B cell (primary cell): ENCODE measurements around the gene NFIC. TPM values are rescaled to one million over a fixed set of nuclear protein-coding genes. Genes with fewer than 3 reads are reported as not detected.

Experiments used
- ATAC-seq: fragments of 200-7000 bp; cut with Tn5 transposase; one replicate; pipeline ENCODE4 v1.10.0; 2021; ENCODE audit warnings: low read depth, mild to moderate bottlenecking, moderate number of reproducible peaks, moderate library complexity
- CTCF ChIA-PET: fragments of 350-600 bp; sonication (Branson Sonifier 250); formaldehyde crosslinking; loops from one replicate; lab custom pipeline; 2021; ENCODE audit warnings: antibody characterized with exemption, inconsistent platforms; lab: Charles Lee
- POLR2A ChIA-PET: fragments of 350-600 bp; sonication (Branson Sonifier 250); formaldehyde crosslinking; loops from one replicate; lab custom pipeline; 2021; ENCODE audit warnings: antibody characterized with exemption; lab: Charles Lee
- DNase-seq: peaks from one replicate; pipeline ENCODE4 v3.0.0; 2013
- H2AFZ ChIP-seq: 2 replicates; pipeline ENCODE4 v1.6.1; 2012; ENCODE audit warnings: mild to moderate bottlenecking, low read depth, low read length; ENCODE audit not compliant: insufficient read depth, poor library complexity, severe bottlenecking
- H3K27ac ChIP-seq, 2 donors: 1 replicate in 1 of 2; 2 replicates in 1 of 2; pipeline ENCODE4 v1.5.1; 2012 to 2013; ENCODE audit warnings: low read length in 2 of 2, mild to moderate bottlenecking in 2 of 2, moderate library complexity in 1 of 2
- H3K27me3 ChIP-seq, 4 experiments: fragments of 200-600 bp in 1 of 4; sonication (generic) in 1 of 4; replicated peaks in 1 of 4; 1 replicate in 2 of 4; 2 replicates in 2 of 4; pipeline versions ENCODE4 v1.6.1 to v1.7.0; 2013 to 2016; ENCODE audit warnings: low read length in 3 of 4, mild to moderate bottlenecking in 2 of 4, mixed read lengths in 1 of 4, moderate library complexity in 1 of 4; ENCODE audit not compliant: insufficient read depth in 4 of 4, control insufficient read depth in 3 of 4; ENCODE audit errors: control extremely low read depth in 1 of 4
- H3K36me3 ChIP-seq, 2 experiments: replicated peaks in 1 of 2; 1 replicate in 1 of 2; 2 replicates in 1 of 2; pipeline versions ENCODE4 v1.6.1 to v1.7.1; 2013; ENCODE audit warnings: low read length in 1 of 2; ENCODE audit not compliant: insufficient read depth in 2 of 2, control insufficient read depth in 1 of 2; ENCODE audit errors: control extremely low read depth in 1 of 2, extremely low read depth in 1 of 2
- H3K4me1 ChIP-seq, 2 donors: fragments of 200-600 bp in 1 of 2; sonication (generic) in 1 of 2; 1 replicate in 1 of 2; 2 replicates in 1 of 2; pipeline versions ENCODE4 v1.5.1 to v1.6.1; 2013 to 2017; ENCODE audit warnings: low read length in 2 of 2; ENCODE audit not compliant: control insufficient read depth in 2 of 2, insufficient read depth in 2 of 2
- H3K4me2 ChIP-seq: replicated peaks from 2 replicates; pipeline ENCODE3; 2012; ENCODE audit warnings: mild to moderate bottlenecking, low read depth, low read length; ENCODE audit not compliant: poor library complexity, severe bottlenecking
- H3K4me3 ChIP-seq, 5 experiments: fragments of 200-600 bp in 1 of 5; sonication (generic) in 1 of 5; 1 replicate in 3 of 5; 2 replicates in 2 of 5; pipeline versions ENCODE4 v1.5.1 to v1.7.0; 2011 to 2016; ENCODE audit warnings: low read length in 4 of 5, mild to moderate bottlenecking in 4 of 5, low read depth in 2 of 5, control low read depth in 1 of 5, moderate library complexity in 1 of 5; ENCODE audit not compliant: insufficient read depth in 1 of 5; ENCODE audit errors: control extremely low read depth in 1 of 5, extremely low read depth in 1 of 5
- H3K79me2 ChIP-seq: fragments of 200-600 bp; sonication (generic); one replicate; pipeline ENCODE4 v1.6.0; 2016; ENCODE audit warnings: low read length; ENCODE audit not compliant: control insufficient read depth, insufficient read depth
- H3K9ac ChIP-seq: fragments of 200-600 bp; sonication (generic); 2 replicates; pipeline ENCODE4 v1.6.1; 2017; ENCODE audit warnings: mild to moderate bottlenecking, low read length, moderate library complexity
- H3K9me3 ChIP-seq, 3 donors: one replicate each; pipeline versions ENCODE4 v1.6.1 to v1.7.1; 2013; ENCODE audit warnings: low read length in 2 of 3; ENCODE audit not compliant: control insufficient read depth in 2 of 3, insufficient read depth in 1 of 3; ENCODE audit errors: control extremely low read depth in 1 of 3
- H4K20me1 ChIP-seq: 2 replicates; pipeline ENCODE4 v1.6.0; 2012; ENCODE audit warnings: mild to moderate bottlenecking, low read length; ENCODE audit not compliant: insufficient read depth, control insufficient read depth, poor library complexity, severe bottlenecking
- H3K27ac Mint-ChIP-seq: one replicate; pipeline ENCODE4 v1.8.0; 2021; ENCODE audit warnings: mixed read lengths
- H3K27me3 Mint-ChIP-seq: one replicate; pipeline ENCODE4 v1.8.0; 2021; ENCODE audit warnings: mixed read lengths
- H3K4me1 Mint-ChIP-seq: one replicate; pipeline ENCODE4 v1.8.0; 2021; ENCODE audit warnings: mixed read lengths
- H3K4me3 Mint-ChIP-seq: one replicate; pipeline ENCODE4 v1.8.0; 2021; ENCODE audit warnings: mixed read lengths
- H3K9me3 Mint-ChIP-seq: one replicate; pipeline ENCODE4 v1.8.0; 2022; ENCODE audit warnings: mixed read lengths; ENCODE audit not compliant: insufficient read depth
- CTCF ChIP-seq: fragments of 200-600 bp; IDR thresholded peaks from one replicate; pipeline ENCODE4 v1.8.0; 2022; ENCODE audit warnings: antibody characterized with exemption, mild to moderate bottlenecking
- EZH2 ChIP-seq: IDR thresholded peaks from 2 replicates; pipeline ENCODE4 v1.6.1; 2012; ENCODE audit warnings: borderline replicate concordance, low read depth, mild to moderate bottlenecking, moderate library complexity, low read length; ENCODE audit not compliant: insufficient read depth, poor library complexity, severe bottlenecking
- WGBS: methylation state at CpG from one replicate; pipeline ENCODE4 v1.1.5; 2013; ENCODE audit warnings: missing lambda C conversion rate; ENCODE audit not compliant: insufficient coverage; 5-methylcytosine and 5-hydroxymethylcytosine counted together
- intact Hi-C: fragments of 100-400 bp; cut with micrococcal nuclease; formaldehyde crosslinking; loops from one replicate; pipeline ENCODE4 v1.10.0; 2022
- polyA plus RNA-seq: library from polyadenylated mRNA; depleted of rRNA; stranded (reverse); fragments of >200 nt; gene quantifications from 2 replicates; pipeline ENCODE4 v1.2.3, GENCODE V29; 2012
- total RNA-seq, 2 donors: library from RNA; stranded (reverse); fragments of 120-200 nt in 1 of 2; gene quantifications; 1 replicate in 1 of 2; 2 replicates in 1 of 2; pipeline versions ENCODE4 v1.2.3 to v1.2.4, GENCODE V29; 2013 to 2022

Gene NFIC
- total and polyA plus RNA-seq, 2 donors (not counting 1 experiment from before 2014, with no cell fraction given), result 3.8 to 23.6 TPM

GRCh38 chr19:3448616-3449334 is 82.4 kb downstream of the NFIC start:
- peaks cover 0 to 22% of the 10 kb centered on the region in 2 experiments for H3K36me3 ChIP-seq
- no peak for DNase-seq
- H3K4me1 Mint-ChIP-seq, result no peaks in the 10 kb centered on the region

More at GRCh38 chr19:3448616-3449334, 82.4 kb downstream of the NFIC start:
- ATAC-seq, result no peak
- H3K27ac ChIP-seq, result no peak overlapping the region
- H3K9me3 ChIP-seq, result no peaks in the 10 kb centered on the region
- WGBS, result 98% methylated on average over 27 of the region's 28 CpGs
- no peak overlapping the region for H3K4me2 ChIP-seq
- H3K9me3 Mint-ChIP-seq, result no peaks in the 10 kb centered on the region
- no peak overlapping the region for H2AFZ ChIP-seq
- H3K27me3 Mint-ChIP-seq, result no peaks in the 10 kb centered on the region
- no peaks in the 10 kb centered on the region for H3K27me3 ChIP-seq
- intact Hi-C loops, result no loop called here
- H3K27ac Mint-ChIP-seq, result no peak overlapping the region
- H4K20me1 ChIP-seq, result peaks cover 15% of the 10 kb centered on the region
- H3K4me1 ChIP-seq, result no peaks in the 10 kb centered on the region
- ChIA-PET CTCF (no interaction called here), POLR2A (no interaction called here)
- H3K79me2 ChIP-seq, result peaks cover 2% of the 10 kb centered on the region
- H3K9ac ChIP-seq, result no peak overlapping the region
- no peak overlapping the region for H3K4me3 ChIP-seq
- TF ChIP-seq EZH2, result no peak
- no peak for TF ChIP-seq CTCF
- H3K4me3 Mint-ChIP-seq, result no peak overlapping the region
